PFSK-1 (cell line): Measurements from ENCODE around the gene BUB1B. TPM values are rescaled to one million over a fixed set of nuclear protein-coding genes. Genes with fewer than 3 reads are reported as not detected.

ENCODE experiments used
- FOXP2 ChIP-seq: optimal IDR thresholded peaks from 2 replicates; pipeline ENCODE3; 2011; ENCODE audit warnings: borderline replicate concordance, control low read depth, inconsistent platforms; ENCODE audit not compliant: insufficient read depth; ENCODE audit errors: extremely low read length, extremely low read depth
- POLR2AphosphoS5 ChIP-seq: IDR thresholded peaks from 2 replicates; pipeline ENCODE4 v1.6.1; 2012; ENCODE audit warnings: low read depth, mild to moderate bottlenecking, control low read depth, low read length, moderate library complexity
- SIN3A ChIP-seq: IDR thresholded peaks from 2 replicates; pipeline ENCODE4 v1.6.1; 2012; ENCODE audit warnings: mild to moderate bottlenecking, low read length, moderate library complexity, borderline replicate concordance; ENCODE audit not compliant: insufficient read depth
- TAF1 ChIP-seq: IDR thresholded peaks from 2 replicates; pipeline ENCODE4 v1.6.1; 2012; ENCODE audit warnings: low read length, control low read depth, borderline replicate concordance; ENCODE audit not compliant: insufficient read depth
- polyA plus RNA-seq: library from polyadenylated mRNA; unstranded; fragments of >200 nt; gene quantifications from one replicate; pipeline ENCODE4 v1.2.1, GENCODE V29; 2012; ENCODE audit warnings: low read depth, missing spikeins; ENCODE audit not compliant: insufficient read length
- TF ChIP-seq, protein P1 (sequence below), 2 experiments: IDR thresholded peaks; 2 replicates each; pipeline versions ENCODE4 v1.6.1 to v1.8.0; 2011 to 2012; ENCODE audit warnings: low read depth in 2 of 2, low read length in 2 of 2, control low read depth in 1 of 2, inconsistent platforms in 1 of 2, mild to moderate bottlenecking in 1 of 2, moderate library complexity in 1 of 2; ENCODE audit not compliant: insufficient read depth in 1 of 2

Gene BUB1B, protein sequence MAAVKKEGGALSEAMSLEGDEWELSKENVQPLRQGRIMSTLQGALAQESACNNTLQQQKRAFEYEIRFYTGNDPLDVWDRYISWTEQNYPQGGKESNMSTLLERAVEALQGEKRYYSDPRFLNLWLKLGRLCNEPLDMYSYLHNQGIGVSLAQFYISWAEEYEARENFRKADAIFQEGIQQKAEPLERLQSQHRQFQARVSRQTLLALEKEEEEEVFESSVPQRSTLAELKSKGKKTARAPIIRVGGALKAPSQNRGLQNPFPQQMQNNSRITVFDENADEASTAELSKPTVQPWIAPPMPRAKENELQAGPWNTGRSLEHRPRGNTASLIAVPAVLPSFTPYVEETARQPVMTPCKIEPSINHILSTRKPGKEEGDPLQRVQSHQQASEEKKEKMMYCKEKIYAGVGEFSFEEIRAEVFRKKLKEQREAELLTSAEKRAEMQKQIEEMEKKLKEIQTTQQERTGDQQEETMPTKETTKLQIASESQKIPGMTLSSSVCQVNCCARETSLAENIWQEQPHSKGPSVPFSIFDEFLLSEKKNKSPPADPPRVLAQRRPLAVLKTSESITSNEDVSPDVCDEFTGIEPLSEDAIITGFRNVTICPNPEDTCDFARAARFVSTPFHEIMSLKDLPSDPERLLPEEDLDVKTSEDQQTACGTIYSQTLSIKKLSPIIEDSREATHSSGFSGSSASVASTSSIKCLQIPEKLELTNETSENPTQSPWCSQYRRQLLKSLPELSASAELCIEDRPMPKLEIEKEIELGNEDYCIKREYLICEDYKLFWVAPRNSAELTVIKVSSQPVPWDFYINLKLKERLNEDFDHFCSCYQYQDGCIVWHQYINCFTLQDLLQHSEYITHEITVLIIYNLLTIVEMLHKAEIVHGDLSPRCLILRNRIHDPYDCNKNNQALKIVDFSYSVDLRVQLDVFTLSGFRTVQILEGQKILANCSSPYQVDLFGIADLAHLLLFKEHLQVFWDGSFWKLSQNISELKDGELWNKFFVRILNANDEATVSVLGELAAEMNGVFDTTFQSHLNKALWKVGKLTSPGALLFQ
- polyA plus RNA-seq, result 21.1 TPM

DNA sequence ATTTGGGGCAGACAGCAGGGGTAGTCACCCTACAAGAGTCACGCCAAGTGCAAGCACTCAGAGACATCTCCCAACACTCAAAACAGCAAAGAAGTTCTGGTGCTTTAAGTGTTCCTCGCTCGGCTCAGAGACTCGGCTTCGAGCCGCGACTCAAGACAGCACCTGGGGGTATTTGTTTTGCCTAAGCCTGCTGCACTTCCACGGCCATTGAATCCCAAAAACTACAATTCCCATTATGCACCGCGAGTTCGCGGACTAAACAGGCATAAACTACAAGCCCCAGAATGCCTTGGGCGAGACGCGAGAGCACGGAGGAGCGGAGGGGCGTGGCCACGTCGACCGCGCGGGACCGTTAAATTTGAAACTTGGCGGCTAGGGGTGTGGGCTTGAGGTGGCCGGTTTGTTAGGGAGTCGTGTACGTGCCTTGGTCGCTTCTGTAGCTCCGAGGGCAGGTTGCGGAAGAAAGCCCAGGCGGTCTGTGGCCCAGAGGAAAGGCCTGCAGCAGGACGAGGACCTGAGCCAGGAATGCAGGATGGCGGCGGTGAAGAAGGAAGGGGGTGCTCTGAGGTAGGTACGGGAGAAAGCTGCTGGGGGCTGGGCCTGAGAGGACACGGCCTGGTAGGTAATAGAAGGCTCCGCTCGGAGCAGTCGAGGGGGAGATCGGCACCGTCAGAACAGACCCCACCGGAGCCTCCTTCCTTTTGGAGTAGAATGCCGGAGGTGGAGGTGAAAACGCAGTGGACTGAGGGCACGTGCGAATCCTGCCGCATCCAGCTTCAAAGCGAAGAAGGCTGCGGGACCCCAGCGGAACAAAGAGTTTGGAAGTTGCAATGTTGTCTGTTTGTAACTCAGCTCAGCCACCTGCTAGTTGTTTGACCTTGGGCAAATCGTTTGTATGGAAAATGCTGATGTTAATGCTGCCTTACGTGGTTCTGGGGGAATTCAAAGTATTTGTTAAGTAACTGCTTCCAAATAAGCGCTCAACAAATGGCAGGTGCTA is at the start of gene BUB1B:
BUB1B (plus strand) TSS at position 381 of the 1,000 bp plus-strand sequence; CDS start at position 533, 152 bp downstream.
- TF ChIP-seq SIN3A (peak; percentile 92; the same call in 1 of the 2 replicates), FOXP2 (peak; percentile 77), POLR2AphosphoS5 (peak; percentile 93), TAF1 (peak; percentile 53; the same call in 1 of the 2 replicates)
- TF ChIP-seq, protein P1, sequence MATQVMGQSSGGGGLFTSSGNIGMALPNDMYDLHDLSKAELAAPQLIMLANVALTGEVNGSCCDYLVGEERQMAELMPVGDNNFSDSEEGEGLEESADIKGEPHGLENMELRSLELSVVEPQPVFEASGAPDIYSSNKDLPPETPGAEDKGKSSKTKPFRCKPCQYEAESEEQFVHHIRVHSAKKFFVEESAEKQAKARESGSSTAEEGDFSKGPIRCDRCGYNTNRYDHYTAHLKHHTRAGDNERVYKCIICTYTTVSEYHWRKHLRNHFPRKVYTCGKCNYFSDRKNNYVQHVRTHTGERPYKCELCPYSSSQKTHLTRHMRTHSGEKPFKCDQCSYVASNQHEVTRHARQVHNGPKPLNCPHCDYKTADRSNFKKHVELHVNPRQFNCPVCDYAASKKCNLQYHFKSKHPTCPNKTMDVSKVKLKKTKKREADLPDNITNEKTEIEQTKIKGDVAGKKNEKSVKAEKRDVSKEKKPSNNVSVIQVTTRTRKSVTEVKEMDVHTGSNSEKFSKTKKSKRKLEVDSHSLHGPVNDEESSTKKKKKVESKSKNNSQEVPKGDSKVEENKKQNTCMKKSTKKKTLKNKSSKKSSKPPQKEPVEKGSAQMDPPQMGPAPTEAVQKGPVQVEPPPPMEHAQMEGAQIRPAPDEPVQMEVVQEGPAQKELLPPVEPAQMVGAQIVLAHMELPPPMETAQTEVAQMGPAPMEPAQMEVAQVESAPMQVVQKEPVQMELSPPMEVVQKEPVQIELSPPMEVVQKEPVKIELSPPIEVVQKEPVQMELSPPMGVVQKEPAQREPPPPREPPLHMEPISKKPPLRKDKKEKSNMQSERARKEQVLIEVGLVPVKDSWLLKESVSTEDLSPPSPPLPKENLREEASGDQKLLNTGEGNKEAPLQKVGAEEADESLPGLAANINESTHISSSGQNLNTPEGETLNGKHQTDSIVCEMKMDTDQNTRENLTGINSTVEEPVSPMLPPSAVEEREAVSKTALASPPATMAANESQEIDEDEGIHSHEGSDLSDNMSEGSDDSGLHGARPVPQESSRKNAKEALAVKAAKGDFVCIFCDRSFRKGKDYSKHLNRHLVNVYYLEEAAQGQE (IDR thresholded peaks at IDR 0.05; ENCODE audit: insufficient read depth in 1 of 2, low read depth in 2 of 2, low read length in 2 of 2), result no peak

DNA sequence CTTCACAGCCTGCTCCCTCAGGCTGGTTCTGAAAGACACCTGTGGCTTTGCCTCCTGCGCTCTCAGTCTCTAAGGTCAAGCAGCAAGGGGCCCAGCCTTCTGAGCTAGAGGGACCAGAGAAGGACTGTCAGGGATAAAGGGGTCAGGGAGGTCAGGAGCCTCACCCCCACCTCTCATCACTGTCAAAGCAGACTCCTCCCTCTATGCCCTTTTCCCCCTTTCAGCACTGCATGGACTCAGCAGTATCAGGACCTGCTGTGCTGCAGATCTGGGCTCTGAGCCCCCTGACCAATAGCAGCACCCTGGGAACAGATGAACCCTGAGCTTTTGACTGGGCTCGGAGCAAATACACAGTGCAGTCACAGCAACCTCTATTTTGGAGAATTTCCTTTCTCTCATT is 49.0 kb upstream of the BUB1B start:
- TF ChIP-seq, protein P1 (IDR thresholded peaks at IDR 0.05; ENCODE audit: insufficient read depth in 1 of 2, low read depth in 2 of 2, low read length in 2 of 2), result no peak
- TF ChIP-seq TAF1 (no peak), POLR2AphosphoS5 (no peak), SIN3A (no peak), FOXP2 (no peak)

DNA sequence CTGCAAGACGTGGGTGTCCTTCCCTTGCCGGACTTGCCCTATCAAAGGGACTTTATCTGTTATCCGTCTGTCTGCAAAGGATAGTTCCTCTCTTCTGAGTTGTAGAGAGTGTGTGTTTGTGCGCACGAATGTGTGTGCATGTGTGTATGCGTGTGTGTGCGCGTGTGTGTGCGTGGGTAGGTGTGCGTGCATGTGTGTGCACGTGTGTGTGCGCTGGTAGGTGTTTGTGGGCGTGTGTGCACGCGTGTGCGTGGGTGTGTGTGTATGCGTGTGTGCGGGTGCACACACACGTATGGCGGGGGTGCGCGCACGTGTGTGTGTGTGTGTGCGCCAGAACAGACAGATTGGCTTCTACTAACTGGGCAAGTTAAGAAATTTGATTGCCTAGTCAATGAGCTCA is 48.1 kb upstream of the BUB1B start:
- TF ChIP-seq, protein P1 (IDR thresholded peaks at IDR 0.05; ENCODE audit: insufficient read depth in 1 of 2, low read depth in 2 of 2, low read length in 2 of 2), result no peak
- TF ChIP-seq TAF1 (no peak), SIN3A (no peak), FOXP2 (no peak), POLR2AphosphoS5 (no peak)

DNA sequence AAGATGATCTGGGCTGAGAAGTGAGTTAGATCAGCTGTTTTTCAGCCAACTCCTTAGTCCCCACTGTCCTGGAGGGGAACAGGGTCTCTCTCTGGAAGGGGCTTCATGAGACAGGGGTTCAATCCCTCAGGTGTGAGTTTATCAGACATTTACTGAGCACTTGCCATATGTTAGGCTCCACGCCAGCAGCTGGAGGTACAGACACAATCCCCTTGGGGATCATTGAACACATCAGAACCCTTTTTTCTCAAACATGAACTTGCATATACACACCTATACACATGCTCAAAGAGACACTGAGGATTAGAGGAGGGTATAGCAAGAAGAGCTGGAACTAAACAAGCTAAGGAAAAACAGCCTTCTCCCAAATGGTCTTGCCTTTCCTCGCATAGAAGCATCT is 46.7 kb upstream of the BUB1B start:
- TF ChIP-seq TAF1 (no peak), FOXP2 (no peak)
